Right cardiac atrium (tissue), 5 donors: Measurements from ENCODE around the gene KLK1. TPM values are rescaled to one million over a fixed set of nuclear protein-coding genes. Genes with fewer than 3 reads are reported as not detected.
"Not testable (repeated sequence)": the region's sequence is repeated elsewhere in the genome, so short reads cannot be mapped to it uniquely, and the experiment has no call there.

Source experiments
- ATAC-seq, 2 donors: fragments of 200-7000 bp; cut with Tn5 transposase; one replicate each; pipeline versions ENCODE4 v1.8.0 to v1.9.1; 2020; ENCODE audit warnings: moderate library complexity in 2 of 2, mild to moderate bottlenecking in 1 of 2
- DNase-seq, 3 donors: peaks; one replicate each; pipeline ENCODE4 v3.0.0-alpha.2; 2020
- H3K27ac ChIP-seq: one replicate; pipeline ENCODE4 v1.5.1; 2013; ENCODE audit warnings: mild to moderate bottlenecking, low read length, control low read depth, moderate library complexity
- H3K27me3 ChIP-seq: one replicate; pipeline ENCODE4 v1.6.1; 2013; ENCODE audit not compliant: control insufficient read depth, insufficient read depth
- H3K4me1 ChIP-seq: one replicate; pipeline ENCODE4 v1.6.1; 2013; ENCODE audit warnings: low read length; ENCODE audit not compliant: control insufficient read depth, insufficient read depth
- H3K4me3 ChIP-seq: one replicate; pipeline ENCODE4 v1.5.1; 2013; ENCODE audit warnings: low read length, control low read depth
- H3K9me3 ChIP-seq: one replicate; pipeline ENCODE4 v1.6.1; 2013; ENCODE audit warnings: low read length; ENCODE audit not compliant: control insufficient read depth
- WGBS: extraction: QIAGEN DNeasy Blood & Tissue Kit; methylation state at CpG from one replicate; pipeline ENCODE4 v1.1.7; 2013; 5-methylcytosine and 5-hydroxymethylcytosine counted together
- intact Hi-C, 4 donors: fragments of 100-400 bp; cut with DNase I; formaldehyde crosslinking; loops; one replicate each; pipeline versions ENCODE4 v1.11.0 to v1.14.0; 2022 to 2023
- polyA plus RNA-seq: library from polyadenylated mRNA; stranded (reverse); fragments of 200-250 nt; gene quantifications from one replicate; pipeline ENCODE4 v1.2.3, GENCODE V29; 2013
- total RNA-seq, 4 donors: library from RNA; stranded (reverse); fragmentation: NEBNext Ultra II Directional; extraction: Animal tissue kit (Norgen Biotek cat#: 25700); gene quantifications; one replicate each; pipeline ENCODE4 v1.2.1, GENCODE V29; 2021
- donor health status: healthy with polysubstance abuse.
- donor health status: DM: no; HTN: yes; CAD: no.
- donor health status: DM: no; HTN: no; CAD: no.
- donor health status: DM: no; HTN: yes; CAD: no; lungs with severe emphysema.
- donor health status: DM: yes; HTN: yes; CAD: no.

The KLK1 gene
- total and polyA plus RNA-seq, 5 donors, result 0.18 to 0.82 (median 0.54) TPM; not detected in 2

- intact Hi-C loops, result not testable (repeated sequence)
These were observed 50.1 kb downstream of the KLK1 start for GRCh38 chr19:50773454-50773853.

GRCh38 chr19:50772912-50773311, 50.7 kb downstream of the KLK1 start:
- H3K9me3 ChIP-seq, H3K4me1 ChIP-seq, ATAC-seq, H3K27me3 ChIP-seq, H3K27ac ChIP-seq, intact Hi-C loops, H3K4me3 ChIP-seq, DNase-seq: not testable (repeated sequence)
- WGBS, result 85% methylated on average over 3 of the region's 3 CpGs

More at GRCh38 chr19:50773454-50773853, 50.1 kb downstream of the KLK1 start:
- H3K9me3 ChIP-seq, H3K4me1 ChIP-seq, DNase-seq, H3K4me3 ChIP-seq, H3K27me3 ChIP-seq, ATAC-seq, H3K27ac ChIP-seq: not testable (repeated sequence)
- 49% methylated on average over 7 of the region's 7 CpGs for WGBS

- 40% methylated on average over 2 of the region's 2 CpGs for WGBS
- DNase-seq (no peak), ATAC-seq (no peak)
- Histone ChIP-seq H3K27me3 (no peaks in the 10 kb centered on the region), H3K9me3 (no peaks in the 10 kb centered on the region), H3K4me3 (no peak overlapping the region), H3K27ac (no peak overlapping the region), H3K4me1 (no peaks in the 10 kb centered on the region)
- intact Hi-C loops, result no loop called here
These were observed 51.1 kb downstream of the KLK1 start for GRCh38 chr19:50772476-50772875.

- no peak overlapping the region for H3K27ac ChIP-seq
- no peaks in the 10 kb centered on the region for H3K27me3 ChIP-seq
- intact Hi-C loops, result no loop called here
These were observed 52.7 kb downstream of the KLK1 start for GRCh38 chr19:50770888-50771287.

GRCh38 chr19:50770164-50770563, 53.4 kb downstream of the KLK1 start, which contains the start of gene GPR32:
TSS of gene GPR32 (plus strand) at chr19:50770464. CDS start at chr19:50770601, 137 bp downstream.
- ATAC-seq, H3K27ac ChIP-seq, H3K9me3 ChIP-seq, DNase-seq, H3K4me1 ChIP-seq, H3K27me3 ChIP-seq, intact Hi-C loops, H3K4me3 ChIP-seq: not testable (repeated sequence)
- whole genome bisulfite sequencing, result 93% methylated on average over 2 of the region's 2 CpGs

More at GRCh38 chr19:50770888-50771287, 52.7 kb downstream of the KLK1 start:
- 80% methylated on average over 13 of the region's 13 CpGs for WGBS
- no peak overlapping the region for H3K4me3 ChIP-seq
- DNase-seq (no peak), ATAC-seq (no peak)
- H3K9me3 ChIP-seq, result no peaks in the 10 kb centered on the region
- H3K4me1 ChIP-seq, result no peaks in the 10 kb centered on the region

Other genes with a start within 250 kb of the KLK1 start
- gene SYT3, start 183.9 kb downstream of the KLK1 start, total RNA-seq, result 1 to 10 TPM in 1 of 4 donors, under 1 TPM in 3; 0.43 to 1.0 (median 0.67) TPM
- 0.25 TPM for gene SYT3, start 183.9 kb downstream of the KLK1 start, polyA plus RNA-seq
- gene C19orf81, start 174.3 kb downstream of the KLK1 start, total RNA-seq, result 1 to 10 TPM in 2 of 4 donors, not detected in 2; 1.5 TPM
- 0.52 TPM for gene C19orf81, start 174.3 kb downstream of the KLK1 start, polyA plus RNA-seq
- gene SHANK1, start 104.0 kb downstream of the KLK1 start, total RNA-seq, result 1 to 10 TPM in 1 of 4 donors, under 1 TPM in 3; 0.09 to 1.2 (median 0.44) TPM
- gene SHANK1, start 104.0 kb downstream of the KLK1 start, polyA plus RNA-seq, result 1.9 TPM
- gene CLEC11A, start 100.4 kb downstream of the KLK1 start, total RNA-seq, result 10 to 100 TPM in 2 of 4 donors, 1 to 10 TPM in 2; 8.2 to 10.2 (median 10.0) TPM
- gene CLEC11A, start 100.4 kb downstream of the KLK1 start, polyA plus RNA-seq, result 5.5 TPM
- gene GPR32, start 53.3 kb downstream of the KLK1 start, total RNA-seq, result not detected
- not detected for gene GPR32, start 53.3 kb downstream of the KLK1 start, polyA plus RNA-seq
- gene ACP4, start 33.4 kb downstream of the KLK1 start, total RNA-seq, result not detected
- gene ACP4, start 33.4 kb downstream of the KLK1 start, polyA plus RNA-seq, result not detected
- not detected for gene KLK15, start 9.8 kb upstream of the KLK1 start, total RNA-seq
- not detected for gene KLK15, start 9.8 kb upstream of the KLK1 start, polyA plus RNA-seq
- gene KLK3, start 31.1 kb upstream of the KLK1 start, total RNA-seq, result not detected
- not detected for gene KLK3, start 31.1 kb upstream of the KLK1 start, polyA plus RNA-seq
- gene KLK2, start 49.7 kb upstream of the KLK1 start, total RNA-seq, result not detected
- gene KLK2, start 49.7 kb upstream of the KLK1 start, polyA plus RNA-seq, result not detected
- not detected for gene KLK4, start 87.6 kb upstream of the KLK1 start, total RNA-seq
- gene KLK4, start 87.6 kb upstream of the KLK1 start, polyA plus RNA-seq, result not detected
- not detected for gene KLK5, start 129.3 kb upstream of the KLK1 start, total RNA-seq
- gene KLK5, start 129.3 kb upstream of the KLK1 start, polyA plus RNA-seq, result not detected
- gene KLK6, start 145.8 kb upstream of the KLK1 start, total RNA-seq, result not detected
- not detected for gene KLK6, start 145.8 kb upstream of the KLK1 start, polyA plus RNA-seq
- gene KLK7, start 160.1 kb upstream of the KLK1 start, total RNA-seq, result not detected
- gene KLK7, start 160.1 kb upstream of the KLK1 start, polyA plus RNA-seq, result not detected
- gene KLK8, start 177.8 kb upstream of the KLK1 start, total RNA-seq, result not detected
- gene KLK8, start 177.8 kb upstream of the KLK1 start, polyA plus RNA-seq, result 0.07 TPM
- under 1 TPM in 3 of 4 donors, not detected in 1; 0.48 to 0.89 (median 0.50) TPM for gene KLK10, start 195.9 kb upstream of the KLK1 start, total RNA-seq
- 0.48 TPM for gene KLK10, start 195.9 kb upstream of the KLK1 start, polyA plus RNA-seq
- under 1 TPM in 3 of 4 donors, not detected in 1; 0.50 to 0.69 (median 0.50) TPM for gene KLK11, start 202.8 kb upstream of the KLK1 start, total RNA-seq
- 0.14 TPM for gene KLK11, start 202.8 kb upstream of the KLK1 start, polyA plus RNA-seq
- gene KLK12, start 211.2 kb upstream of the KLK1 start, total RNA-seq, result not detected
- not detected for gene KLK12, start 211.2 kb upstream of the KLK1 start, polyA plus RNA-seq
- not detected for gene KLK13, start 241.3 kb upstream of the KLK1 start, total RNA-seq
- gene KLK13, start 241.3 kb upstream of the KLK1 start, polyA plus RNA-seq, result 0.20 TPM